BE2C (cell line): ENCODE results near the gene CASZ1.

ENCODE experiments used
- DNase-seq: peaks from one replicate; pipeline ENCODE4 v3.0.0-alpha.2; 2020
- H3K27me3 ChIP-seq: fragments of 250-450 bp; sonication (Bioruptor Pico); 2 replicates; pipeline ENCODE4 v1.5.1; 2020; ENCODE audit warnings: mild to moderate bottlenecking
- H3K36me3 ChIP-seq: fragments of 250-450 bp; sonication (Bioruptor Pico); 2 replicates; pipeline ENCODE4 v1.5.1; 2020; ENCODE audit warnings: mild to moderate bottlenecking
- H3K4me1 ChIP-seq: fragments of 250-450 bp; sonication (Bioruptor Pico); 2 replicates; pipeline ENCODE4 v1.5.1; 2020
- H3K4me3 ChIP-seq: 2 replicates; pipeline ENCODE4 v1.5.1; 2011; ENCODE audit warnings: low read depth, low read length
- H3K9me3 ChIP-seq: fragments of 250-450 bp; sonication (Bioruptor Pico); 2 replicates; pipeline ENCODE4 v1.5.1; 2020
- CTCF ChIP-seq: IDR thresholded peaks from 2 replicates; pipeline ENCODE4 v1.5.1; 2012; ENCODE audit warnings: mild to moderate bottlenecking, low read depth, low read length

The CASZ1 gene

GRCh38 chr1:10775763-10776162 is 20.7 kb downstream of the CASZ1 start:
- no peaks in the 10 kb centered on the region for H3K9me3 ChIP-seq
- no peaks in the 10 kb centered on the region for H3K36me3 ChIP-seq
- H3K27me3 ChIP-seq = no peaks in the 10 kb centered on the region
- TF ChIP-seq CTCF = no peak
- no peak overlapping the region for H3K4me3 ChIP-seq
- H3K4me1 ChIP-seq = no peaks in the 10 kb centered on the region
- DNase-seq = no peak

GRCh38 chr1:10774615-10775310 is 21.7 kb downstream of the CASZ1 start:
- Histone ChIP-seq H3K4me3 (no peak overlapping the region), H3K36me3 (no peaks in the 10 kb centered on the region), H3K9me3 (no peaks in the 10 kb centered on the region), H3K4me1 (no peaks in the 10 kb centered on the region), H3K27me3 (no peaks in the 10 kb centered on the region)
- no peak for DNase-seq
- TF ChIP-seq CTCF = no peak

- no peaks in the 10 kb centered on the region for H3K27me3 ChIP-seq
These were observed 22.4 kb downstream of the CASZ1 start for GRCh38 chr1:10773851-10774614.

GRCh38 chr1:10773376-10773775 is 23.1 kb downstream of the CASZ1 start:
- no peaks in the 10 kb centered on the region for H3K9me3 ChIP-seq
- DNase-seq = no peak
- TF ChIP-seq CTCF = no peak

More at GRCh38 chr1:10773851-10774614, 22.4 kb downstream of the CASZ1 start:
- DNase-seq = no peak
- Histone ChIP-seq H3K4me1 (no peaks in the 10 kb centered on the region), H3K36me3 (no peaks in the 10 kb centered on the region), H3K9me3 (no peaks in the 10 kb centered on the region), H3K4me3 (no peak overlapping the region)
- no peak for TF ChIP-seq CTCF

GRCh38 chr1:10772711-10773110 is 23.7 kb downstream of the CASZ1 start:
- Histone ChIP-seq H3K4me1 (no peaks in the 10 kb centered on the region), H3K9me3 (no peaks in the 10 kb centered on the region), H3K36me3 (no peaks in the 10 kb centered on the region), H3K4me3 (no peak overlapping the region), H3K27me3 (no peaks in the 10 kb centered on the region)
- DNase-seq = no peak
- no peak for TF ChIP-seq CTCF

More at GRCh38 chr1:10773376-10773775, 23.1 kb downstream of the CASZ1 start:
- H3K36me3 ChIP-seq = no peaks in the 10 kb centered on the region
- H3K4me1 ChIP-seq = no peaks in the 10 kb centered on the region
- H3K27me3 ChIP-seq = no peaks in the 10 kb centered on the region
- no peak overlapping the region for H3K4me3 ChIP-seq

- Histone ChIP-seq H3K4me1 (no peaks in the 10 kb centered on the region), H3K4me3 (no peak overlapping the region), H3K9me3 (no peaks in the 10 kb centered on the region), H3K27me3 (no peaks in the 10 kb centered on the region), H3K36me3 (no peaks in the 10 kb centered on the region)
- DNase-seq = no peak
- TF ChIP-seq CTCF = no peak
These were observed 24.7 kb downstream of the CASZ1 start for GRCh38 chr1:10771789-10772188.
